NCI-H1092 treated with DMSO at 0.1 percent for 48 hours (cell line): ENCODE data around the gene INSC.
A peak's percentile ranks its signal among the peaks of the same experiment; 100 is the strongest.

Experiments
- DNase-seq: peaks from one replicate; lab custom pipeline; 2025; lab: John Stamatoyannopoulos, UW

INSC gene

GRCh38 chr11:15185021-15185420 lies 70.3 kb downstream of the INSC start:
- no peak for DNase-seq

GRCh38 chr11:15186146-15186545 lies 71.4 kb downstream of the INSC start:
- DNase-seq, result no peak

- DNase-seq, result no peak
These were observed 74.5 kb downstream of the INSC start for GRCh38 chr11:15189189-15189588.

- DNase-seq, result no peak
These were observed 75.1 kb downstream of the INSC start for GRCh38 chr11:15189641-15190365.

GRCh38 chr11:15190611-15191010 lies 75.9 kb downstream of the INSC start:
- no peak for DNase-seq

GRCh38 chr11:15192005-15192556 lies 77.4 kb downstream of the INSC start:
- no peak for DNase-seq

GRCh38 chr11:15194671-15195415 lies 80.1 kb downstream of the INSC start:
- no peak for DNase-seq

GRCh38 chr11:15195454-15196200 lies 80.9 kb downstream of the INSC start:
- DNase-seq, result peak; percentile 23

GRCh38 chr11:15196704-15197103 lies 82.0 kb downstream of the INSC start:
- no peak for DNase-seq

- DNase-seq, result no peak
These were observed 83.0 kb downstream of the INSC start for GRCh38 chr11:15197696-15198095.

GRCh38 chr11:15198284-15198683 lies 83.6 kb downstream of the INSC start:
- DNase-seq, result no peak

- DNase-seq, result peak; percentile 59
These were observed 85.0 kb downstream of the INSC start for GRCh38 chr11:15199693-15200092.

GRCh38 chr11:15200696-15201095 lies 86.0 kb downstream of the INSC start:
- DNase-seq, result no peak

GRCh38 chr11:15201586-15201985 lies 86.9 kb downstream of the INSC start:
- DNase-seq, result no peak

- DNase-seq, result no peak
These were observed 87.9 kb downstream of the INSC start for GRCh38 chr11:15202626-15203025.

GRCh38 chr11:15204711-15205110 lies 90.0 kb downstream of the INSC start:
- no peak for DNase-seq

- no peak for DNase-seq
These were observed 92.1 kb downstream of the INSC start for GRCh38 chr11:15206791-15207190.

GRCh38 chr11:15208378-15209222 lies 93.9 kb downstream of the INSC start:
- DNase-seq, result peak; percentile 70

- DNase-seq, result no peak
These were observed 98.2 kb downstream of the INSC start for GRCh38 chr11:15212876-15213275.

GRCh38 chr11:15213471-15214231 lies 98.9 kb downstream of the INSC start:
- peak; percentile 34 for DNase-seq

- peak; percentile 29 for DNase-seq
These were observed 100.3 kb downstream of the INSC start for GRCh38 chr11:15215005-15215404.
